HG03280 (cell line): Measurements from ENCODE around the gene FSCN2.

ENCODE experiments used
- ATAC-seq: cut with Tn5 transposase; IDR thresholded peaks from one replicate; pipeline ENCODE4 v1.9.1; 2021; ENCODE audit warnings: mild to moderate bottlenecking, moderate library complexity; ENCODE audit not compliant: unreplicated experiment

Gene FSCN2

GRCh38 chr17:81527591-81528383 is at the start of gene FSCN2:
FSCN2 (plus strand) TSS chr17:81528377; CDS start chr17:81528532, 155 bp downstream.
- no peak for ATAC-seq

- ATAC-seq, result no peak
Measured at GRCh38 chr17:81479175-81480071, 48.8 kb upstream of the FSCN2 start.

- ATAC-seq, result no peak
Measured at GRCh38 chr17:81480140-81481072, 47.8 kb upstream of the FSCN2 start.

GRCh38 chr17:81481073-81481799 is 46.9 kb upstream of the FSCN2 start:
- no peak for ATAC-seq

- no peak for ATAC-seq
Measured at GRCh38 chr17:81481815-81482505, 46.2 kb upstream of the FSCN2 start.

GRCh38 chr17:81482673-81483072 is 45.5 kb upstream of the FSCN2 start:
- no peak for ATAC-seq

- no peak for ATAC-seq
Measured at GRCh38 chr17:81483085-81483861, 44.9 kb upstream of the FSCN2 start.

- no peak for ATAC-seq
Measured at GRCh38 chr17:81483862-81484194, 44.3 kb upstream of the FSCN2 start.

- peak; percentile 71 for ATAC-seq
Measured at GRCh38 chr17:81484195-81484979, 43.8 kb upstream of the FSCN2 start.

- no peak for ATAC-seq
Measured at GRCh38 chr17:81486199-81486810, 41.9 kb upstream of the FSCN2 start.

GRCh38 chr17:81487089-81487486 is 41.1 kb upstream of the FSCN2 start:
- ATAC-seq, result no peak

GRCh38 chr17:81487487-81488275 is 40.5 kb upstream of the FSCN2 start:
- ATAC-seq, result peak; percentile 57

- ATAC-seq, result no peak
Measured at GRCh38 chr17:81488276-81488860, 39.8 kb upstream of the FSCN2 start.

GRCh38 chr17:81489012-81489997 is 38.9 kb upstream of the FSCN2 start:
- ATAC-seq, result no peak
